ENCODE data around the gene CCIN. TPM values are rescaled to one million over a fixed set of nuclear protein-coding genes. Genes with fewer than 3 reads are reported as not detected.

The CCIN gene
- not detected for total RNA-seq

DNA sequence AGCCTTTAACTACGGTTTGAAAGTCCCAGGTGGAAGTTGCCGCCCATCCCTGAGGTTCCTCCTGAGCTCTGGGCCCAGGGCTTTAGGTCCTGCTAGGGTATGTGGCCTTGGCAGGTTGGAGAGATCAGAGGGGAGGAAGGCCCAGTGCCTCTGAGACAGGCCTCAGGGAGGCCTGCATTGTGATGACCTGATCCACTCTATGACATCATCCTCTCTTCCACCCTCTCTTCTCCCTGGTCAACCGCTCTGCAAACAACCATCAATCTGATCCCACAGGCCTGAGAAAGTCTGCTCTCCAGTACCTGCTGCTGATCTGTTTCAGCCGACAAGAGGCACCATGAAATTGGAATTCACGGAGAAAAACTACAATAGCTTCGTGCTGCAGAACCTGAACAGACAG is at the start of gene CCIN:
TSS of gene CCIN (plus strand) at position 223 of the 400 bp plus-strand sequence. CDS start at position 338, 115 bp downstream.
- H3K36me3 ChIP-seq, result no peaks in the 10 kb centered on the region

DNA sequence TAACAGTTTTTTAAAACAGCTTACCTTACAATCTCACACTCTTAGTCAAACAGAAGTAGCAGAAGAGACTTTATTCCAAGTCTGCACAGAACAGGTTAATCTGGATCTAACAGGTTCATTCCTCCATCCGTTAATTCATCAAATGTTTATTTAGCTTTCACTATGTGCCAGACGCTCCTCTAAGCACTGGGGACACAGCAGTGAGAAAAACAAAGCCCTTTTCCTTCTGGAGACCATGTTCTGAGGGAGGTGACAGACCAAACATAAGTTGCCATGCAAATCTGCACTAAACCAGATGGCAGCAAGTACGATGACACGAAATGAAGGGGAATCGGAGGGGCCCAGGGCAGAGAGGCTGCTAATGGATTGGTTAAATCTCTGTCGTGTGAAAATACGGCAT is 49.7 kb upstream of the CCIN start:
- no peak for TF ChIP-seq POLR2A (IDR thresholded peaks at IDR 0.05)
- TF ChIP-seq, protein P1, sequence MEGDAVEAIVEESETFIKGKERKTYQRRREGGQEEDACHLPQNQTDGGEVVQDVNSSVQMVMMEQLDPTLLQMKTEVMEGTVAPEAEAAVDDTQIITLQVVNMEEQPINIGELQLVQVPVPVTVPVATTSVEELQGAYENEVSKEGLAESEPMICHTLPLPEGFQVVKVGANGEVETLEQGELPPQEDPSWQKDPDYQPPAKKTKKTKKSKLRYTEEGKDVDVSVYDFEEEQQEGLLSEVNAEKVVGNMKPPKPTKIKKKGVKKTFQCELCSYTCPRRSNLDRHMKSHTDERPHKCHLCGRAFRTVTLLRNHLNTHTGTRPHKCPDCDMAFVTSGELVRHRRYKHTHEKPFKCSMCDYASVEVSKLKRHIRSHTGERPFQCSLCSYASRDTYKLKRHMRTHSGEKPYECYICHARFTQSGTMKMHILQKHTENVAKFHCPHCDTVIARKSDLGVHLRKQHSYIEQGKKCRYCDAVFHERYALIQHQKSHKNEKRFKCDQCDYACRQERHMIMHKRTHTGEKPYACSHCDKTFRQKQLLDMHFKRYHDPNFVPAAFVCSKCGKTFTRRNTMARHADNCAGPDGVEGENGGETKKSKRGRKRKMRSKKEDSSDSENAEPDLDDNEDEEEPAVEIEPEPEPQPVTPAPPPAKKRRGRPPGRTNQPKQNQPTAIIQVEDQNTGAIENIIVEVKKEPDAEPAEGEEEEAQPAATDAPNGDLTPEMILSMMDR (IDR thresholded peaks at IDR 0.05), result no peak
- Histone ChIP-seq H3K27ac (no peak overlapping the region), H3K27me3 (no peaks in the 10 kb centered on the region), H3K4me1 (peaks cover 0 to under 1% (median 0%) of the 10 kb centered on the region in 4 donors), H3K4me3 (no peak overlapping the region), H3K36me3 (no peaks in the 10 kb centered on the region), H3K9me3 (no peaks in the 10 kb centered on the region)
- no peak for DNase-seq

More for the DNA sequence above, at the start of gene CCIN:
- no peak for TF ChIP-seq POLR2A (IDR thresholded peaks at IDR 0.05)
- TF ChIP-seq, protein P1 (IDR thresholded peaks at IDR 0.05), result no peak
- H3K27ac ChIP-seq, result no peak within 1 kb of the TSS
- no peak for DNase-seq
- no peak within 1 kb of the TSS for H3K4me3 ChIP-seq
- peaks cover 0 to 4% (median 0%) of the 10 kb centered on the region in 4 donors for H3K4me1 ChIP-seq
- H3K27me3 ChIP-seq, result no peaks in the 10 kb centered on the region
- no peaks in the 10 kb centered on the region for H3K9me3 ChIP-seq

DNA sequence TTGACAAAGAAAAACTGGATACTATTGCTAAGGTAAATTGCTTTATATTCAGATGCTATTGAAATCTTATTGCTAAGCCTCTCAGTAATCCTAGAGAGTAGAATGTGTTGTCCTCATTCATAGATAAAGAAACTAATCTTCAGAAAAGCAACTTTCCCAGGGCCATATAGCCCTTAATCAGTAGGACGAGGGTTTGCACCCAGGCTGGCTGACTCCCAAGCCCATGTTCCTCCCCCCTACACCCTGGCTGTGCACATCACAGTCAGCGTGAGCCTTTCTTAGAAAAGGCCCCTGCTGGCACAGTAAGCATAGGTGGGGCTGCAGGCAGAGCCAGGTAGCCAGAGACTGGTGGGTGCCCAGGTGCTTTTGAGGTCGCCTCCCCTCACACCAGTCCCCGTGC is 48.5 kb upstream of the CCIN start:
- peaks cover 0 to 13% (median 0%) of the 10 kb centered on the region in 4 donors for H3K4me1 ChIP-seq
- TF ChIP-seq, protein P1 (IDR thresholded peaks at IDR 0.05), result no peak
- TF ChIP-seq POLR2A (IDR thresholded peaks at IDR 0.05), result no peak
- no peaks in the 10 kb centered on the region for H3K9me3 ChIP-seq
- no peaks in the 10 kb centered on the region for H3K27me3 ChIP-seq
- H3K27ac ChIP-seq, result no peak overlapping the region
- DNase-seq, result no peak
- H3K36me3 ChIP-seq, result no peaks in the 10 kb centered on the region
- H3K4me3 ChIP-seq, result no peak overlapping the region

DNA sequence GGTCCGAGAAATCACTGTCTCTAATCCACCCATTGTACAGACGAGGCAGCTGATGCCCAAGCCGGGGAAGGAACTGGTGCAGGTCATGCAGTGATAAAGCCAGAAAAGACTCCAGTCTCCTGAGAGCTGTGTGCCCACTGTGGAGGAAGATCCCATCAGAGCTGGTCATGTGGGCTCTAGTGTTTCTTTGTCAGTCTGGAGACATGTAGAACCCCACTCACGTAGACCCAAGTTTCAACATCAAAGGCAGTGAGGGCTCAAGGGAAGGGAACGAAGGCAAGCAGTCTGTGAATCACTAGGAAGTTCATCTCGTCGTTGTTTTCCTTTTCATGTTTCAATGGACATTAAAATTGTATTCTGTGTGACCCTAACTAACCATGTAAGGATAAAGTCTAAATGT is 47.2 kb upstream of the CCIN start:
- H3K4me1 ChIP-seq, result peaks cover 0 to 14% (median 0%) of the 10 kb centered on the region in 4 donors
- H3K27me3 ChIP-seq, result no peaks in the 10 kb centered on the region
- no peak for DNase-seq
- TF ChIP-seq POLR2A (IDR thresholded peaks at IDR 0.05), result no peak
- TF ChIP-seq, protein P1 (IDR thresholded peaks at IDR 0.05), result no peak
- no peak overlapping the region for H3K4me3 ChIP-seq
- no peak overlapping the region for H3K27ac ChIP-seq
- H3K9me3 ChIP-seq, result no peaks in the 10 kb centered on the region
- H3K36me3 ChIP-seq, result no peaks in the 10 kb centered on the region

DNA sequence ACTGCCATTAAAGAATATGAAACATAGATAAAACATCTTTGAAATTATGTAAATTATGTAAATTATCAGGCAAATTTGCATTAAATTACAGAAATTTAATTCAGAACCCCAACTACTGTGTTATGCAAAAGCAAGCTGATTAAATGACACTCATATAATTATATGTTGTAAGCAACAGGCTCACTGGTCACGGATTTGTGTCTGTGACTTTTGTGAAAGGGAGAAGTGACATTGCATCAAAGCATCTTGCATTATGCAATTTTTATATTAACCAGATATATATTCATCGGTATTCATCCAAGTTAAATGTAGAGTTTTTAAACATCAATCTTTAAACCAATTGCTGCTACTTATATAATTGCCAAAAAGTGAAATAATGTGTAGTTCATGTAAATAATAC is 45.7 kb upstream of the CCIN start:
- H3K36me3 ChIP-seq, result no peaks in the 10 kb centered on the region
- no peak overlapping the region for H3K27ac ChIP-seq
- no peaks in the 10 kb centered on the region for H3K27me3 ChIP-seq
- TF ChIP-seq POLR2A (IDR thresholded peaks at IDR 0.05), result no peak
- TF ChIP-seq, protein P1 (IDR thresholded peaks at IDR 0.05), result no peak
- peaks cover 0 to 22% (median 4%) of the 10 kb centered on the region in 4 donors for H3K4me1 ChIP-seq
- DNase-seq, result no peak
- no peaks in the 10 kb centered on the region for H3K9me3 ChIP-seq
- H3K4me3 ChIP-seq, result no peak overlapping the region

All from Peyer's patch (tissue), 4 donors.